ENCODE results near the gene TTC7B.
"Not testable (repeated sequence)": the region's sequence is repeated elsewhere in the genome, so short reads cannot be mapped to it uniquely, and the experiment has no call there.

TTC7B gene

DNA sequence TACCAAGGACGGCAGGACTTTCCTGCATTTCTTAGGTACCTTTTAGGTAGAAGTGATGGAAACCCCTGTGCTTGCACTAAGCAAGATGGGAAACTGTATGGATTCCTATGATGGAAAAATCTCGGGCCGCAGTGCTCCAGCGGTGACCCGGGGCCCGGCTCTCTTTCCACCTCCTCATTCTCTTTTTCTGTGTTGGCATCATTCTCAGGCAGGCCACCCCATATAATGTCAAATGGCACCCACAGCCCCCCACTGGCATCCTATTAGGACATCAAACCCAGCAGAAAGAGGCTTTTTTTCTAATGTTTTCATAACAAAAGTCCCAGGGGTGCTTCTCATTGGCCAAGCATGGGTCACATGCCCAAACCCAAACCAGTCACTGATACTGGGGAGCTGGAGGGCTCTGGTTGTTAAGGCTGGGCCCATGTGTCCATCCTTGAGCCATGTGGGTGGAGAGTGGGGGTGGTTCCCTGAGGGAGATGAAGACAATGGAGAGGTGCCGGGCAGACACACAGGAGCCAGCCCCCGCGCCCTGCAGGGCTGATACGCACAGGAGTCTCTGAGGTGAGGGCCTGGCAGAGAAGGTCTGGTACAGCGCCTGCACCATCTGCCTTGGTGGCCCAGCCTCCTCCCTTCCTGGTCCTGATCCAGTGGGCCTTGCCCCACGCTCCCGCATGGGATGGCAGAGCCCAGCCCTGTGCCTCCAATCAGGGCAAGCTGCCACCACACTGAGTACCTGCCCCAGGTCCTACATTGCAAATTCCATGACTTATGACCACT, 277.3 kb downstream of the TTC7B start:
- FAIRE-seq (no peak), DNase-seq (ENCODE audit: insufficient read length, low spot score) (no peak)

- FAIRE-seq (no peak), DNase-seq (ENCODE audit: insufficient read length, low spot score) (no peak)
Observed at GRCh38 chr14:90538095-90538494, 278.1 kb downstream of the TTC7B start.

- no peak for DNase-seq (ENCODE audit: insufficient read length, low spot score)
Observed at GRCh38 chr14:90536511-90537191, 279.6 kb downstream of the TTC7B start.

GRCh38 chr14:90536092-90536491, 280.1 kb downstream of the TTC7B start:
- no peak for DNase-seq (ENCODE audit: insufficient read length, low spot score)
- no peak for FAIRE-seq

More at GRCh38 chr14:90536511-90537191, 279.6 kb downstream of the TTC7B start:
- no peak for FAIRE-seq

DNA sequence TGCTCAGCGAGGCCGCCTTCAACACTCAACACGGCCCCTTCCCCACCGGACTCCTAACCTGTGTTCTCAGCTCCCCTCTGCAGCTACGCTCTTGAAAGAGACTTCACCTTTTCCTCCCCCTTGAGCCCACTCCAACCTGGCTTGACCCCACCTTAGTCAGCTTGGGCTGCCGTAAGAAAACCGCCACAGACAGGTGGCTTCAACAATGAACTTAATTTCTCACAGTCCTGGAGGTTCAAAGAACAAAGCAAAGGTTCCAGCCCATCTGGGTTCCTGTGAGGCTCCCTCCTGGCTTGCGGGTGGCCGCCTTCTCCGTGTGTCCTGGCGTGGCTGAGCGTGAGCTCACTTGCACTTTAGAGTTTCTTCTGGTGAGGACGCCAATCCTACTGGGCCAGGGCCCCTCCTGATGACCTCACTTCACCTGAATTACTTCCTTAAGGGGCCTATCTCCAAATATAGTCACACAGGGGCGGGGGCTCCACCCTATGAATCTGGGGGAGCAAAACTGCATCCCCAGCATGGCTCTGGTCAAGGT, 280.6 kb downstream of the TTC7B start:
- DNase-seq (ENCODE audit: insufficient read length, low spot score) = no peak
- no peak for FAIRE-seq

GRCh38 chr14:90534838-90535555, 281.2 kb downstream of the TTC7B start:
- FAIRE-seq (no peak), DNase-seq (ENCODE audit: insufficient read length, low spot score) (no peak)

DNA sequence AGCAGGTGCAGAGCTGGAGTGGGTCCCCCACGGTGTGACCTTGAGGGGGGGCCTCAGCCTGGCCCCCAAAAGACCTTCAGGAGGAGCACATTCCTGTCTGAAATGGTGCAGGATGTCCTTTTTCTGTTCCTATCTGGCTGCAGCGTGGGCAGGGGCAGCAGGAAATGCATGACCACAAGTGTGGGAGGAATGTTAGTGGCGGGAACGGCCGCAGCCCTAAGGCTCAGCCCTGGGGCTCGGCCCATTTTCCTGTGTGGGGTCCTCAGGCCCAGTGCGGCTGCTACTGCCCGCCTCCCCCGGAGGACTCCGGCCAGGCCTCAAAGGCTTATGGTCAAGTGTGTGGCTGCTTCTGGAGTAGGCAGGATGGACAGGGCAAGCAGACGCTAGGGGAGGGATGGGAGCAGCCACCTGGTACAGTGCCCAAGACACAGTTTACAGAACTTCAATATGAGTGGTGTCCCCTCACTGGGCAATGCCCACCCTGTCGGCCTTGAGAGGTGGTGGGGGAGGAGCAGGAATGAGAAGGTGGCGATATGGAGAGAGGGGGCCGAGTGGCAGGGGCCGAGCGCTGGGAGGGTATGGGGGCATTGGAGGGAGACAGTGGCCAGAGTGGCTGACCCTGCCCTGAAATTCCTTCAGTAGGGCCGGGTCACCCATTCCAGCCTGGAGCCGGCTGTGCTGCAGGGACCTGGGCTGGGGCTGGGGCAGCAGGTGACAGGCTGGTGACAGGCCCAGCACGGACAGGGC, 282.0 kb downstream of the TTC7B start:
- peak; percentile 84 for FAIRE-seq
- peak; percentile 78 for DNase-seq (ENCODE audit: insufficient read length, low spot score)

- FAIRE-seq (no peak), DNase-seq (ENCODE audit: insufficient read length, low spot score) (no peak)
Observed at GRCh38 chr14:90533591-90534021, 282.6 kb downstream of the TTC7B start.

DNA sequence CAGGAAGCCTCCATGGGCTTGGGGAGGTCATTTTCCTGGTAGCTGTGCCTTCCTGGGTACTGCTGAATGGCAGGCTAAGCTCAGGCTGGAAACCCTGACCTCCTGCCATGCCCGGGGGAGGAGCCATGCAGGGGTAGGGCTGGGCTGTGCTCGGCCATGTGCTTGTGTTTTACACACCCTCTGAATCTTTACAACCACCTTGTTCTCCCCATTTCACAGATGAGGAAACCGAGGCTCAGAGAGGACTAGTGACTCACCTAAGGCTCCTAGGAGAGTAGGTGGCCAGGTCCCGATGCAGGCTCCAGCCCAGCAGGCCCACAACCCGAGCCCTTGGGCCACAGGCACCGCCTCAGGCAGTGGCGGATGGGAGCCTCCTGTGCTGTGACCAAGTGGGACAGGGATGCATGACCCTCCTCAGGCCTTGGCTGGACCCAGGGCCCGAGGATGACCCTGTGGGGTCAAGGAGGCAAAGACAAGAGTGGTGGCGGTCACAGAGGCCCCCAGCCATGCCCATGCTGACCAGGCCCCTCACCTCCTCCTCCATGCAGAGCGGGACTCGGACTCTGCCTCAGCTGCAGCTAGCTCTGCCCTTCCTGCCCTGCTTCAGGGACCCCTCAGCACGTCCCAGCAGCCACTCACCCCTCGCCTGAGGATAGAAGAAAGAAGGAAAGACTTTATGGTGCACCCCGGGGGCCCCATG, 283.3 kb downstream of the TTC7B start:
- FAIRE-seq = no peak
- no peak for DNase-seq (ENCODE audit: insufficient read length, low spot score)

- FAIRE-seq (no peak), DNase-seq (ENCODE audit: insufficient read length, low spot score) (no peak)
Observed at GRCh38 chr14:90531497-90531896, 284.7 kb downstream of the TTC7B start.

DNA sequence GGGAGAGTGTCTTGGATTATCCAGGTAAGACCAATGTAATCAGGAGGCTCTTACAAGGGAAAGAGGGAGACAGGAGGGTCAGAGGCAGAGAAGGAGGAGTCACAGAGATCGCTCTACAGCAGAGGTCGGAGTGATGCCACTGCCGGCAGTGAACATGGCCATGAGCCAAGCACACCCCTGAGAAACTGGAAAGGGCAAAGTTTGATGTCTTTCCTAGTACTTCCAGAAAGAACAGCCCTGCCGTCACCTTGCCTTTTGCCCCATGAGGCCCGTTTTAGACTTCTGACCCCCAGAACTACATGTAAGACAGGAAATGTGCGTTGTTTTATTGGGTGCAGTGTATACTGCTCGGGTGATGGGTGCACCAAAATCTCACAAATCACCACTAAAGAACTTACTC, 285.7 kb downstream of the TTC7B start:
- FAIRE-seq = no peak
- DNase-seq (ENCODE audit: insufficient read length, low spot score) = no peak

- FAIRE-seq = no peak
Observed at GRCh38 chr14:90527978-90528377, 288.3 kb downstream of the TTC7B start.

GRCh38 chr14:90526536-90526935, 289.7 kb downstream of the TTC7B start:
- DNase-seq (ENCODE audit: insufficient read length, low spot score); FAIRE-seq: not testable (repeated sequence)

More at GRCh38 chr14:90527978-90528377, 288.3 kb downstream of the TTC7B start:
- no peak for DNase-seq (ENCODE audit: insufficient read length, low spot score)

GRCh38 chr14:90525353-90526028, 290.7 kb downstream of the TTC7B start:
- not testable (repeated sequence) for DNase-seq (ENCODE audit: insufficient read length, low spot score)
- peak; percentile 92 for FAIRE-seq

- FAIRE-seq (no peak), DNase-seq (ENCODE audit: insufficient read length, low spot score) (no peak)
Observed at GRCh38 chr14:90523961-90524875, 292.0 kb downstream of the TTC7B start.

- FAIRE-seq (no peak), DNase-seq (ENCODE audit: insufficient read length, low spot score) (peak; percentile 62)
Observed at GRCh38 chr14:90523544-90523943, 292.7 kb downstream of the TTC7B start.

DNA sequence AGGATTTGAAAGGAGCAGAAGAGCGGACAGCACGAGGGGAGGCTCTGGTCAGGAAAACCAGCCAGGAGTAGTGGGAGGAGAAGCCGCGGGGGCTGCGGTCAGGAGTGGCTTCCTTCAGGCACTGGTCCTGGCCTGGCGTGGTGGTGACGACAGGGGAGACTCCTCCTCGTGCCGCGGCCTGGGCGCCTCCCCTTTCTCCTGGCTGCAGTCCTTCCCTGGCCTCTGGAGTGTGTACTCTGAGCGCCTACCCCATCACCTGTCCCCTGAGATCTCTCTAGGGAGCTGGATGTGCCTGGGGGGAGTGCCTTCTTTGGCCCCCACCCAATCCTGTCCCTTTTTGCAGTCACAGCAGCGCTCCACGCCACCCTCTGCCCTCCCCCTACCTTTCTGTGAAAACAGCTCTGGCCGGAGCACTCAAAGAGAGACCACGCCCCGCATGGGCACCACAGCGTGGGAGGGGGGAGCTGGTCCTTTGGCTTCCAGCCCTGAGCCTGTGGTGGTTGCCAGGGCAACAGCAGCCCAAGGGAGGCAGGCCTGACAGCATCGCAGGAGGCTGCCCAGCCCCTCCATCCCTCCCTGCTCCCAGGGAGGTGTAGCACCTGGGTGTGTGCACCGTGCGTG, 293.5 kb downstream of the TTC7B start:
- no peak for FAIRE-seq
- no peak for DNase-seq (ENCODE audit: insufficient read length, low spot score)
